Caki2 (cell line): ENCODE measurements around the gene GPR176. TPM values are rescaled to one million over a fixed set of nuclear protein-coding genes. Genes with fewer than 3 reads are reported as not detected.

Experiments
- DNase-seq: peaks from one replicate; pipeline ENCODE4 v3.0.0-alpha.2; 2015; ENCODE audit warnings: low read depth
- in situ Hi-C: cut with HindIII; loops from 2 replicates; pipeline ENCODE4 v1.10.0; 2016; ENCODE audit warnings: low sequenced_read_pairs, low pct_unique_long_range_greater_than_20kb, mixed read lengths
- total RNA-seq: library from RNA; depleted of rRNA; stranded (reverse); fragments of >200 nt; shearing (Covaris generic); gene quantifications from 2 replicates; pipeline ENCODE4 v1.2.3, GENCODE V29; 2014; ENCODE audit warnings: low replicate concordance

GPR176 gene
- total RNA-seq, 1 experiment from 2014 or later = 9.6 TPM

DNA sequence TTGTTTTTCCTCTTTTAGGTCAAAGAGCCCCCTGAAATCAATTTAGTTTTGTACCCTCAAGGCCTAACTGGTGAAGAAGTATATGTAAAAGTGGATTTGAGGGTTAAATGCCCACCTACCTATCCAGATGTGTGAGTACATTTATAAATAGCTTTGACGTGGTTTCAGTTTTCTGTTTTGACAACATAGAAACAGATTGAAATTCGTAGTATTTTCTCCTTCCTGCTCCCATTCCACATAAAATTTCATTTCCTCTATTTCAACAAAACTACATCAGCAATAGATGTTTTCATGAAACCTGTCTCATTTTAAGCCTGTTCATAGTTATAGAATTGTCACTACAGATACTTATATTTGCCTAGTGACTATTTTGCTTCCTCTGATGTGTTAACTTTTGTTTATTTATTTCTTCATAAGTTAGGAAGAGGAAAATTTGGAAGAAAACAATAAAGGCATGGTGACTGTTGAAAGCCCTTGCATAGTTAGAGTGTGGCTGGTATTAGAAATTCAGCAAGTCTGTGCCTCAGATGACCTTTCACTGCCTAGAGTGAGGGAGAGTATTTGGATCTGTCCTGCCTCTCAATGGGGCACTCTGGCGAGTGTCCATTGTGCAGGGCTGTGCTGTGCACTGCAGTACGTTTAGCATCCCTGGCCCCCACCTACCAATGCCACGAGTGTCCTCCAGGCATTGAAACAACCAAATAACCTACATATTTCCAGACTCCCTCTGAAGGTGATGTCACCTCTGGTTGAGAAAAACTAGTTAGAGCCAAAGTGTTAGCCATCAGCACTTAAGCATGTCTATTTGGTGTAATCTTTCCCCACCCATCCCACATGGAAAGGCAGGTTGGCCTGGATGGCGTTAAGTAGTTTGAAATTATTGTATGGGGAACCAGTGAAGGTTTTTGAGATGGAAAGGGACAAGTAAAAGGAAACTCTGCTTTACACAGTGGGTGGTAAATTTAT lies 19.7 kb upstream of the GPR176 start:
- DNase-seq = no peak
- in situ Hi-C loops = no loop called here

DNA sequence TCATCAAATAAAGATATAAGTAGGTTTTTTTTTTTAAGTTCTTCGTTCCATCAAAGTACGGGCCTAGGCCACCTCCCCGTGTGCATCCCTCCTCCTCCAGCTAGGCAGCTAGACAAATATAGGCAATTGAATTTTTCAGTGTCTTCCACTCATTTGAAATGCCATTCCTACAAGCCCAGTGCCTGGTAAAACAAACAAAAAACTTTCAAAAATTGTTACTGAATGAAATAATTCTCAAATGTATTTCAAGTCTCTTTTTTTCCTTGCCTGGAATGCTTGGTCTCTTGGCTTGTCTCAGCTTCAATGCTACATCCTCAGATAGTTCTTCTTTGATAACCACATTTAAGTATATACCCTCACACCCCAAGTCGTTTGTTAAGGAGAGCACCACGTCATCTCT lies 17.6 kb upstream of the GPR176 start:
- in situ Hi-C loops = no loop called here
- no peak for DNase-seq

DNA sequence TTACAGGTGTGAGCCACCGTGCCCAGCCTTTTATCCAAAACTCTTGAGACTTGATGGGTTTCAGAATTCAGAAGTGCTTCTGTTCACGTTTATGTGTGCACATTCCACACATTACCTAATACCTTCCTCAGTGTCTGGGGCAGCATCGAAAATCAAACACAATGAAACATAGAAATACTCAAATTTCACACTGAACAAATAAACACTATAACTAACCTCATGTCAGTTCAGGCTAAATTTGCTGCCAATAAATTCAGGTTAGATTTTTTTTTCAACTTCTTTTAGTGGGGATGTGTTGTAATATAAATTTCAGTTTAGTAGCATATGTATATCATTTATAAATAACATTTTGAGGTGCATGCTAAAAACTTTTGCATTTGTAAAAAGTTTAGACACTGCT lies 16.6 kb upstream of the GPR176 start:
- in situ Hi-C loops = no loop called here
- no peak for DNase-seq

DNA sequence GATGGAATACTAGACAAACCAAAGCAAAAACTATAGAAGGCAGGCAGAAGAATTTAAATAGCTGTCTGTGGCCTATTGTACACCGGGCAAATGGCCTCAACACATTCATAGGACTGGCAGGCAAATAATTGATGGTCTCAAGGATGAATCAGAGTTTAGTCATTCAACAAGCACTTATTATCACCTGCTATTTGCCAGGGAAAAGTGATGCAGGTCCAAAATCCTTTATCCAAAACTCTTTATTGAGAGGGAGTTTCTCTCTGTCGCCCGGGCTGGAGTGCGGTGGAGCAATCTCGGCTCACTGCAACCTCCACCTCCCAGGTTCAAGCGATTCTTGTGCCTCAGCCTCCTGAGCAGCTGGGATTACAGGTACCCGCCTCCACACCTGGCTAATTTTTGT lies 16.1 kb upstream of the GPR176 start:
- peak; percentile 37 for DNase-seq
- in situ Hi-C loops = no loop called here

DNA sequence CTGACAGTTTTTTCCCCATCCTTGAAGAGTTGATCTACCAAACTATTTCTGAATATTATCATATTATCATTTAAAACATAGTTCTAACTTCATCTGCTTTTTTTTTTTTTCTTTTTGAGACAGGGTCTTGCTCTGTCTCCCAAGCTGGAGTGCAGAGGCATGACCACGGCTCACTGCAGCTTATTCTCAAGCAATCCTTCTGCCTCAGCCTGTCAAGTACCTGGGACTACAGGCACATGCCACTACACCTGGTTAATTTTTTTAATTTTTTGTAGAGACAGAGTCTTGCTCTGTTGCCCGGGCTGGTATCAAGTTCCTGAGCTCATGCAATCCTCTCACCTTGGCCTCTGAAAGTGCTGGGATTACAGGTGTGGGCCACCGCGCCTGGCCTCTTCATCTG lies 15.2 kb upstream of the GPR176 start:
- no peak for DNase-seq
- in situ Hi-C loops = no loop called here

DNA sequence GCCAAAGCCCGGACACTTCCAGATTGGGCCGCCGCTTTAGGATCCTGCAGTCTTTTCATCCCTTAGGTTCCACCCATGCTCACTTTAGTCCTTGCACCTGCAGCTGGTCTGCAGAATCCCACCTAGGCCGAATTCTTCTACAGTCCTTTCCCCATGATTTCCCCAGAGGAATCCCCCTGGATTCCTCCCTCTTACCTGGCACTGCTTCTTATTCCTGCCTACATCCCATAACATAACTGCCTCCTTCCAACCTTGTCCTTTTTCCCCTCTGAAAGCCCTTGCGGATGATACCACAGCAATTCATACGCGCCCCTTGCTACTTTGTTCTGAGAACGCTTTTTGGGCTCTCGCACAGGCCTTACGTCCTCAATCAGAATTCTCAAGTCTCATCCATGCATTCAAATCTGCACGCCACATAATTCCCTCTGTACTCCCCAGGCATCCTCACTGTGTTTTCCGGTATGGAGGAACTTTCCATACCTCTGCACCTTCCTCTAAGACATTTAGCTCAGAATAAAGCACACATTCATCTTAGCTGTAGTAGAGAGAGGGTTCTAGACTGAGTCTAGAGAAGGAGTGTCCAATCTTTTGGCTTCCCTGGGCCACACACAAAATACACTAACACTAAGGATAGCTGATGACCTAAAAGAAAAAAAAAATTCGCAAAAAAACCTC lies 14.5 kb upstream of the GPR176 start:
- in situ Hi-C loops = no loop called here
- DNase-seq = no peak

DNA sequence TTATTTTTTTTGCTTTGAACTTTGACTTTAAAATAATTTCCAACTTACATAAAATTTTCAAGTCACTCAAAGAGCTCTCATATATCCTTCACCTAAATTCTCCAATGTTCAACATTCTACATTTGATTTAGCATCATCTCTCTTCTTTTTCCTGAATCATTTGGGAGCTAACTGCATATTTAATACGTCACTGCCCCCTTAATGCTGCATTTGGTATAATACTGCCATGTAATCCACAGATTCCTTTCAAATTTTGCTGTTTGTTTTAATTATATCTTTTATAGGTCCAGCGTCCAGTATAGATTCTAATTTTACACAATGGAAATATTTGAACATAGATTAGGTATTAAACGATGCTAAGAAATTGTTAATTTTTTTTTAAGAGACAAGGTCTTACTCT lies 11.5 kb upstream of the GPR176 start:
- DNase-seq = no peak
- in situ Hi-C loops = no loop called here

DNA sequence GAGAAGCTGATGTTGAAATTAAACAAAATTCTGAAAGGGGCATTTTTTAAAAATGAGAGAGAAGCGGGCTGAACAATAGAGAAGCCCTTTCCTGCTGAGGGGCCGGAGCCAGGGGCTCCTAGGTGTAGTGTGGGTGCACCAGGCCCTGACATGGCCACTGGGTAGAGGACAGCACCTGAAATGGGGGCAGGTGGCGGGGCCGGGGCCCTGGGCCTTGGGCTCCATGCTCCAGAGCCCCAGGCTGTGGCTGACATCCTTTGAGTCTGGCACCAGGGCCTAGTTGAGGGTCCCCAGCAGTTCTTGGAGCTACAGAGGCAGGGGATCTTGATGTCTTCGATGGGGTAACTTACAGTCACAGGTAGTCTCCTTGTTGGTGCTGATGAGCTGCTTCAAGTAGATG lies 6.5 kb upstream of the GPR176 start:
- in situ Hi-C loops = no loop called here
- no peak for DNase-seq

DNA sequence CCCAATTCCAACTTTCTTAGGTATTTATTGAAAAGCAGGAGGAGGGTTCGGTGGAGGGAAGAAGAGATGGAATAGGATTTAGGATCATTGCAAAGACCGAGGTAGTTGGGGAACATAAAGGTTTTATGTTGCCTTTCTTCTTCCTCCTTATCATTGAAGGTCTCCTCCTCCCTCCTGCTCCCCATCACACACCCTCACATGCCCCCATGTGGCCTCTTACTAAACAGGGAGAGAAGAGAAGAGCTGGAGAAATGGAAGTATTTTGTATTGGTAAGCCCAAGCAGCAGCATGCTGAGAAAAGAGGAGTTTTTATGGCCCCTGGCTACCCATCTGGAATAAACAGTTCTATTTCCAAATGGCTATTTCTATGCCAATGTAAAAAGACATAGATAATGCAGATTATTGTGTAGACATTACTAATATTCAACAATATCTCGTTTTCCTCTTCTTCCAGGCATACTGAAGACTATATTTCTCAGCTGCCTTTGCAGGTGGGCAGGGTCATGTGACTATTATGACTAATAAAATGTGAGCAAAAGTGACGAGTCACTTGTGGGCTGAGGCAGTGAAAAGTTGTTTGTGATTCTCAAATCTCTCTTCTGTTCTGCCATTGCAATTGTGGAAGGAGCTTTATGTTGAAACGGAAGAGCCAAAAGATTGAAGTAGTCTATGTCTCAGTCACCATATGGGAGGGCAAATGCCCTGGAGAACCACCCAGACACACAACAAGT lies 5.2 kb upstream of the GPR176 start:
- in situ Hi-C loops = no loop called here
- DNase-seq = peak; percentile 20

DNA sequence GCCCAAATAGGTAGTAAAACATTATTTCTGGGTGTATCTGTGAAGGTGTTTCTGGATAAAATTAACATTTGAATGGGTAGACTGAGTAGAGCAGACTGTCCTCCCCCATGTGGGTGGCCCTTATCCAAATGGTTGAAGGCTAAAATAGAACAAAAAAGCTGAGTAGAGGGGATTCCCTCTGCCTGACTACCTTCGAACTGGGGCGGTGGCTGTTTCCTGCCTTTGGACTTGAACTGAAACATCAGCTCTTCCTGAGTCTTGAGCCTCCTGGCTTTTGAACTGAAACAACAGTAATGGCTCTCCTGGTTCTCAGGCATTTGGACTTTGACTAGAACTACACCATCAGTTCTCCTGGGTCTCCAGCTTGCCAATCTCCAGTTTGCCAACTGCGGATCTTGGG lies 4.4 kb upstream of the GPR176 start:
- in situ Hi-C loops = no loop called here
- no peak for DNase-seq

DNA sequence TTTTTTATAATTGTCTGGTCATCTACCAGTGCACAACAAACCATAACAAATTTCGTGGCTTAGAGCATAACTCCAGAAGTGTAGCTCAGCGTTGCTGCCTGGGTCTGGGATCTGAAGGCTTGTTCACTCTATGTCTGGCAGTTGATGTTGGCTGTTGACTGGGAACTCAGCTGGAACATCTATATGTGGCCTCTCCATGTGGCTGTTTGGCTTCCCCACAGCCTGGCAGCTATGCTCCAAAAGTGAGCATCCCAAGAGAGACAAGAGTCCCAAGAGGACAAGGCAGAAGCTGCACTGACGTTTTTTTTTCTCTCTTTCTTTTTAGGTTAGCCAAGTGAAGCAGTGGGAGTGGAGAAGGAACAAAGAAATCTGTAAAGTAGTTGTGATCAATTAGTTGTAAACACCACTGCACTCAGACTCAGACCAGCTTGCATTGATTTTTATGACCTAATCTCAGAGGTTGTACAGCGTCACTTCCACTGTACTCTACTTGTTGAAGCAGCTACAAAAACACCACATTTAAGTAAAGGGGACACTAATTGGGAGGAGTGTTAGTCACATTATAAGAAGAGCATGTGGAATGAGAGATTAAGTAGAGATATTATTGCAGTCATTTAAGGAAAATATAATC lies 2.5 kb upstream of the GPR176 start:
- no peak for DNase-seq
- in situ Hi-C loops = no loop called here

DNA sequence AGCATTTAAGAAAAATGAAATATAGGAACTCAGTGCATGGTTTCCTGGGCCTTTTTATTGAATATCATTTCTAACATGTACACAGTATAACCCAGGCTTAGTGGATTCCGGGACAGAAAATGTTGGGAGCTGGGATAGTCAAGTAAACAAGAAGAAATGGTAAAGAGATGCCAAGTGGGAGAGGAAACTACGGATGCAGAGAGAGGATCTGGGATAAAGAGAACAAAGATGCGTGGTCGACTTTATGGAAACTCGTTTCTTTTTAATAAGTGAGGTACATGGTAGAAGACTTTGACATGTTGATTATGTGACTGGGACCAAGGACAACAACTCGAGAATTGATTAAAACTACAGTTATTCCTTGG lies 1.2 kb upstream of the GPR176 start:
- no peak for DNase-seq
- in situ Hi-C loops = no loop called here

DNA sequence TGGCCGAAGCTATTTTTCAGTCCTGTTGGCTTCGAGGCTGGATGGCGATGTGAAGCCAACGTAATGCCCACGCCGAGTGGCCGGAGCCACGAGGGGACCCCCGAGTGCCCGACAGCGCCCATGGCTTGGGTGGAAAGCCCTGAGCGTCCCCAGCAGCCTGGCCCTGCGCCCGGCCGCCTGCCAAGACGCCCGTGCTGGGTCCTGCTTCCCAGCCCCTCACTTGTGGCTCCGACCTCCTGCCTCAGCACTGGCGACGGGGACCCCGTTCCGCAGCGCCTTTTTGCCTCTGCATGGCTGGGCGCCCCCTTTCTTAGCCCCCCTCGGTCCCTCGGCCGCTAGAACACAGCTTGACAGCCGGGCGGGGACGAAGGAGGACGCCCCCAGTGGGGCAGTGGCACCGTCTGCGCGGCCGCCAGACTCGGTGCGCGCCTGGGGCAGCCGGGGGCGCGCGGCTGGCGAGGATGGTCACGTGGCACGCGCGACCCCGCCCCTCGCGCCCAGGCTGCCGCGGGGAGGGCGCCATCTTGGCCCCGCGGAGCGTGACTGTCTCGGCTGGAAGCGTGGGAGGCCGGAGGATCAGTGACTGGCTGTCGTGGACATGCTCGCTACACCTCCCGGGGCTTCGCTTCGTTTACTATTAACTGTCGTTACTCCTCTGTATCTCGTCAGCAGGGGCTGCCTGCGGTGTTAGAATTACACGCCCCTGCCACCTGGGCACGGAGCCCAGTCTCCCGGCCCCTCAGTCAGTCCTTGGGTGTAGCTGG lies 626 bp upstream of the GPR176 start:
- in situ Hi-C loops = no loop called here
- DNase-seq = peak; percentile 83

DNA sequence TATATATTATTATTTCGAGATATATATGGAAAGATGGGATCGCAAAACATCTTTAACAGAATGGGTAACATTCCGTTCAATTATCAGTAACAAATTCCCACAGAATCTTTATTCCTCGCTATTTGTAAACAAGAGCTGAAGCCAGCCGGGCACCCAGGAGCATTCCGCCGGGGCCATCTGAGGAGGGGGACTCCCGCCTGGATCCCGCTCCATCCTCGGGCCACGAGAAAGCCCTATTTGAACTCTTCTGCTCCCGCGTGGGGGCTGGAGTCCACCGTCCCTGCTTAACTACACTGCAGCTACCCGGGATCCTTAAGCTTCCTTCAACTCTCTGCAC lies 687 bp downstream of the GPR176 start:
- no peak for DNase-seq
- in situ Hi-C loops = no loop called here

DNA sequence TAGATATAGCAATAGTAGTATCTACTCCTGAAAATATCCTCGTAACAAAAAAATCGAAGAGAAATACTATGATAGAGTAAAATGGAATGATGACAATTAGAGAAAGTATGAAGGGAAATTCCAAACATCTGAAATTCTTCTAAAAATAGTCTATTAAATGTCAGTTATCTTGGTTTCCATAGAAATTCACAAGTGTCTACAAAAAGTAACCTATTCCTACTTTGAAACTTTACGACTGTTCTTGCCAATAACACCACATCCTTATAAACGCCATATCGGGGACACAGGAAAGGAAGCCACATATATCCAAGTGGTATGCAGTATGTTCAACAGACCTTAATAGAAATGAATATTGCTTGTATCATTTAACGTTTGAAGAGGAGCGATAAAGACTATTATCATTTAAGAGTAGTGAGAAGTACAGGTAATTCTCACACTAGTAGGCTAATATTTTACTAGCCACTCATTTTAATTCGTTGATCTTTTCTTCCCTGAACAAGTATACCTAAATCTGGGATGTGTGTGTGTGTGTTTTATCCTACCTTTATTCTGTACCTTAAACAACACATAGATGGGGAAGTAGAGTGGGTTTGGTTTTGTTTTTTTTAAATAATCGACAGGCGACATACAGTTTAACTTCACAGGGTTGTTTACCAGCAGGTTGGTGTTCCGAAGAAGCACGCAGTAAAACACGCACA lies 1.2 kb downstream of the GPR176 start:
- in situ Hi-C loops = no loop called here
- DNase-seq = peak; percentile 47

DNA sequence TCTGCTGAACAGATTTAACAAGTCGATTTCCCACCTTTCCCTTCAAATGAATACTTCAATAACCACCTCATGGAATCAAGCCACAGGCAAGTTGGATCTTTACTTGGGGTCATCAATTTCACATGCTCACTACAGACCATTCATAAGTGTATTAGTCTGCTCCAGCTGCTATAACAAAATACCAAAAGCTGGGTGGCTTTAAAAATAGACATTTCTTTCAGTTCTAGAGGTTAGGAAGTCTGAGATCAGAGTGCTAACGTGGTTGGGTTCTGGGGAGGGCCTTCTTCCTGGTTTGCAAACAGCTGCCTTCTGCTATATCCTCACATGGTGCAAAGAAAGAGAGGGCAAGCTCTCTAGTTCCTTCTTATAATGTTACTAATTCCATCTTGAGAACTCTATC lies 5.1 kb downstream of the GPR176 start:
- no peak for DNase-seq
- in situ Hi-C loops = no loop called here

DNA sequence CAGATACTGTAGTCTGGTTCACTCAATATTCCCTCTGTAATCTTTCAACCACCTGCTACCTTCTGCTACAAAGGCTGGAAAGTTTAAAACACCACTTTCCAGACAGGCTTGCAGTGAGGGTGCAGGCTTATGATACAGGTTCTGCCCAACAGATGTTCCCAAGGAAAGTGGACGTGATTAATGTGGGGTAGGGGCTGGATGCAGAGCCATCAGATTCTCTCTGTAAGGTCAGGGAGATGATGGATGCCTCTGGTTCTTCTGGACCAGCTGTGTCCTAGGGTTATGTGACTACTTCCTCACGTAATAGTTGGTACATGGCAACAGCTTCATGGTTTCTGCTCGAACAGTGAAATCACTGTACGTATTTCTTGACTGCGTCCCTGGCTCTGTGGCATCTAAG lies 11.1 kb downstream of the GPR176 start:
- DNase-seq = no peak
- in situ Hi-C loops = no loop called here

DNA sequence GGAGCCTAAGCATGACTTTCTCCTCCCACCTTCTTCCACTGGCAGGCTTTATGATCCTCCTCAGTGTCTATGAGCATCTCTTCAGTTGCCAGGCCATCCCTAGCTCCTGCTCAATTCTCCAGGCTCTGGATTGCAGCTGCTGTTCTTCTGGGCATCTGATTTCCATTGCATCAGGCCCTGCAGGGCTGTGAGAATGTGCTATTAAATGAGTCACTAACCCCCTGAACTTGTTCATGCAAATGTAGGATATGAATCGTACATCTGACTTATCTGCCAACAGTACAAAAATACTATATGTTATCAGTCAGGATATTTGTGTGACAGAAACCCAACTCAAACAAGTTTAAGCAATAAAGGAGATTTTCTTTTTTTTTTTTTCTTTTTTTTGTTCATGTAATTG lies 11.9 kb downstream of the GPR176 start:
- no peak for DNase-seq
- in situ Hi-C loops = no loop called here
